Body of pancreas (tissue), 4 donors: Measurements from ENCODE around the gene AHCYL2. TPM values are rescaled to one million over a fixed set of nuclear protein-coding genes. Genes with fewer than 3 reads are reported as not detected.
"Not testable (repeated sequence)": the region's sequence is repeated elsewhere in the genome, so short reads cannot be mapped to it uniquely, and the experiment has no call there.

ENCODE experiments used
- ATAC-seq: fragments of 150-250 bp; one replicate; pipeline ENCODE4 v1.9.1; 2016
- DNase-seq, 4 donors: peaks; one replicate each; pipeline ENCODE4 v3.0.0-alpha.2; 2019
- H3K27ac ChIP-seq, 4 donors: fragments of 200-600 bp; sonication (generic); 1 replicate in 3 of 4; 2 replicates in 1 of 4; pipeline versions ENCODE4 v1.5.1 to v1.6.1; 2016 to 2019; ENCODE audit warnings: mild to moderate bottlenecking in 1 of 4, mixed read lengths in 1 of 4, moderate library complexity in 1 of 4
- H3K27me3 ChIP-seq, 2 donors: fragments of 200-600 bp; sonication (generic); one replicate each; pipeline ENCODE4 v1.6.0; 2016; ENCODE audit warnings: mild to moderate bottlenecking in 1 of 2
- H3K36me3 ChIP-seq, 2 donors: fragments of 200-600 bp; sonication (generic); replicated peaks in 1 of 2; 2 replicates each; pipeline ENCODE4 v1.5.1; 2016; ENCODE audit warnings: low read depth in 2 of 2; ENCODE audit not compliant: insufficient read depth in 1 of 2
- H3K4me1 ChIP-seq: fragments of 200-600 bp; sonication (generic); one replicate; pipeline ENCODE4 v1.6.0; 2016
- H3K4me3 ChIP-seq, 2 donors: fragments of 200-600 bp; sonication (generic); 1 replicate in 1 of 2; 2 replicates in 1 of 2; pipeline ENCODE4 v1.5.1; 2016 to 2019
- H3K9me3 ChIP-seq, 3 donors: fragments of 200-600 bp; sonication (generic); 1 replicate in 2 of 3; 2 replicates in 1 of 3; pipeline ENCODE4 v1.5.1; 2016
- POLR2A ChIP-seq, 3 donors: fragments of 450-650 bp; IDR thresholded peaks; one replicate each; pipeline ENCODE4 v1.6.1; 2016; ENCODE audit warnings: antibody characterized with exemption in 3 of 3, mild to moderate bottlenecking in 2 of 3
- WGBS, 2 donors: methylation state at CpG; one replicate each; pipeline ENCODE4 v1.1.5; 2017; 5-methylcytosine and 5-hydroxymethylcytosine counted together
- intact Hi-C: fragments of 100-400 bp; cut with DNase I; formaldehyde crosslinking; loops from one replicate; pipeline ENCODE4 v1.15.1; 2023
- total RNA-seq, 2 donors: library from RNA; depleted of rRNA; stranded (reverse); fragments of >200 nt; gene quantifications; one replicate each; pipeline ENCODE4 v1.1.0, GENCODE V29; 2016
- TF ChIP-seq, protein P1 (sequence below), 7 experiments: fragments of 450-650 bp in 4 of 7; fragments of 200-600 bp in 3 of 7; sonication (generic) in 3 of 7; IDR thresholded peaks; one replicate each; pipeline ENCODE4 v1.5.1; 2016 to 2019; ENCODE audit warnings: antibody characterized with exemption in 7 of 7

Gene AHCYL2
- total RNA-seq, 2 donors from 2014 or later: 9.3 to 51.4 TPM

DNA sequence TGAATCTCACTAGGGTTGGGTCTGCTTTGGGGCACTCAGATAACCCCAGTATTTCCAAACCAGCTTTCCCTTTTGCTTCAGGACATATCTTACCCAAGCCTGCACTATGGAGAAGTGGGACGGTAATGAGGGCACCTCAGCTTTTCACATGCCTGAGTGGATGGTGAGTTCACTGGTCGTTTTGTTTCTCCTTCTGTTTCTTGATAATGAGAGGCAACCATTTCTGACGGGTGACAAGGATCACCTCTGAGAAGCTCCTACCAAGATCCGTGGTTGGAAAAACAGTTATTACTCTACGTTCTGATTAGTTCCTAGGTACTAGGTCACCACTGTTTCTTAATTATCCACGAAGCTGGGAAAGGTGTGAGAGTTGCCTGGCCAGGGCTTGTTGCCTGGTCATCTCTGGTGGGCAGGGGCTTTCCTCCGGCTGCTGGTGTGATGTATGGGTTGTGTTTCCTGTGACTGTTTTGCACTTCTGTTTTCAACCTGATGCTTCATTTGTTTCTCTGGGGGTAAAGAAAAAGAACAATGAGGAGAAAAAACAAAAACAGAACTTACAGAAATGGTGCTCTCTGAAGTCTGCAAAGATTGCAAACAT lies 143.7 kb downstream of the AHCYL2 start:
- H3K27ac ChIP-seq: peak overlapping the region in 3 of 4 donors; percentile 4 to 62 (median 36)
- intact Hi-C loops: loop anchor here (10.0 kb wide), 1 partner anchor 106 kb away; no protein-coding TSS in a partner anchor
- TF ChIP-seq, protein P1, sequence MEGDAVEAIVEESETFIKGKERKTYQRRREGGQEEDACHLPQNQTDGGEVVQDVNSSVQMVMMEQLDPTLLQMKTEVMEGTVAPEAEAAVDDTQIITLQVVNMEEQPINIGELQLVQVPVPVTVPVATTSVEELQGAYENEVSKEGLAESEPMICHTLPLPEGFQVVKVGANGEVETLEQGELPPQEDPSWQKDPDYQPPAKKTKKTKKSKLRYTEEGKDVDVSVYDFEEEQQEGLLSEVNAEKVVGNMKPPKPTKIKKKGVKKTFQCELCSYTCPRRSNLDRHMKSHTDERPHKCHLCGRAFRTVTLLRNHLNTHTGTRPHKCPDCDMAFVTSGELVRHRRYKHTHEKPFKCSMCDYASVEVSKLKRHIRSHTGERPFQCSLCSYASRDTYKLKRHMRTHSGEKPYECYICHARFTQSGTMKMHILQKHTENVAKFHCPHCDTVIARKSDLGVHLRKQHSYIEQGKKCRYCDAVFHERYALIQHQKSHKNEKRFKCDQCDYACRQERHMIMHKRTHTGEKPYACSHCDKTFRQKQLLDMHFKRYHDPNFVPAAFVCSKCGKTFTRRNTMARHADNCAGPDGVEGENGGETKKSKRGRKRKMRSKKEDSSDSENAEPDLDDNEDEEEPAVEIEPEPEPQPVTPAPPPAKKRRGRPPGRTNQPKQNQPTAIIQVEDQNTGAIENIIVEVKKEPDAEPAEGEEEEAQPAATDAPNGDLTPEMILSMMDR (IDR thresholded peaks at IDR 0.05): no peak
- no peak for TF ChIP-seq POLR2A (IDR thresholded peaks at IDR 0.05)
- ATAC-seq: peak; percentile 6
- no peak overlapping the region for H3K4me3 ChIP-seq
- H3K9me3 ChIP-seq: no peaks in the 10 kb centered on the region
- peaks cover 16% of the 10 kb centered on the region for H3K4me1 ChIP-seq
- 43 to 62% methylated on average over 7 of the region's 7 CpGs for WGBS, 2 donors
- DNase-seq: no peak
- no peaks in the 10 kb centered on the region for H3K36me3 ChIP-seq
- no peaks in the 10 kb centered on the region for H3K27me3 ChIP-seq

DNA sequence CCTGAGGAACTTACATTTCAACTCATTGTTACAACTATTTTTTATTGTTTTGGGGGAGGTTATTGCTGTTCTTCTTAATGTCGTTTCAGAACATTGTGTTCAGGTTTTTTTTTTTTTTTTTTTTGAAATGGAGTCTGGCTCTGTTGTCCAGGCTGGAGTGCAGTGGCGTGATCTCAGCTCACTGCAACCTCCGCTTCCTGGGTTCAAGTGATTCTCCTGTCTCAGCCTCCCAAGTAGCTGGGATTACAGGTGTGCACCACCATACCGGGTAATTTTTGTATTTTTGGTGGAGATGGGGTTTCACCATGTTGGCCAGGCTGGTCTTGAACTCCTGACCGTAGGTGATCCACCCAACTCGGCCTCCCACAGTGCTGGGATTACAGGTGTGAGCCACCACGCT lies 144.6 kb downstream of the AHCYL2 start:
- 93 to 94% methylated on average over 7 of the region's 7 CpGs for WGBS, 2 donors
- intact Hi-C loops: loop anchor here (10.0 kb wide), 1 partner anchor 105 kb away; no protein-coding TSS in a partner anchor
- not testable (repeated sequence) for H3K4me3 ChIP-seq, H3K27me3 ChIP-seq, DNase-seq, H3K27ac ChIP-seq, H3K9me3 ChIP-seq, ATAC-seq, H3K36me3 ChIP-seq
- peaks cover 17% of the 10 kb centered on the region for H3K4me1 ChIP-seq

DNA sequence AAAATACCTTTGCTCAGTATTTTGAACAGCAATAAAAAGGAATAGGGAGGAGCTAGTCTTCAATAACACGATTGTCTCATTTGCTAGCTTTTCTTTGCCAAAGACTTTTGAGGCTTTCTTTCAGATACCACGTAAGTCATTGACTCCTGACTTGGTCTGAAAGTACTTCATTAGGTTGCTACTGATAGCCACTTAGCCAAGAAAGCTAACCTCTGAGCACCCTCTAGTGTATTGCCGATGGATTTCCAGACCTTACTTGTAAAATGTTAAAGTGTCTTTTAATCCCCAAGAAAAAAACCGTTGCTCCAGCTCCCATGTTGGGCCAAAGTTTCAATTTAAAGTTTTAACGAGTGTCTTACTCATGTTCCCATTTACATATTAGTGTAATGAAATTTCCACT lies 146.0 kb downstream of the AHCYL2 start:
- Histone ChIP-seq H3K27ac (no peak overlapping the region), H3K9me3 (no peaks in the 10 kb centered on the region), H3K27me3 (no peaks in the 10 kb centered on the region), H3K4me1 (peaks cover 29% of the 10 kb centered on the region), H3K4me3 (no peak overlapping the region), H3K36me3 (no peaks in the 10 kb centered on the region)
- TF ChIP-seq, protein P1 (IDR thresholded peaks at IDR 0.05): no peak
- TF ChIP-seq POLR2A (IDR thresholded peaks at IDR 0.05): no peak
- ATAC-seq (no peak), DNase-seq (no peak)
- intact Hi-C loops: no loop called here
- WGBS, 2 donors: 67 to 74% methylated on average over 5 of the region's 5 CpGs

DNA sequence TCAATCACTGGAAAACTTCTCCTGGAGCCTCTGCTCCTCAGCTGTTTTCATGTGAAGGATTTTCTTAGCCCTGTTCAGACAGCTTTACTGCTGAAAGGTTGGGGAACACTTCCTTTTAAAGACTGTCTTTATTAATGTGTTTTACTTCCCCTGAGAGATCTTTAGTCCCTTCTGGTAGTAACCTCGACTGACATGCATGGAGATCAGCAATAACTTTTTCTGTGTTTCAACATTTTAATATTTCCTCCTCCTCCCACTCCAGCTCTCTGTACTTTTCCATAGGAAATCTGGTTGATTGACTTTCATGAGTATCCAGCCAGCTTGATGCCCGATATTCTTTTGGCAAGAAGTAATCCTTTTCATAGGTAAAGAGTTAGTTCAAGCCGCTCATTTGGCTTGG lies 146.7 kb downstream of the AHCYL2 start:
- intact Hi-C loops: no loop called here
- WGBS, 2 donors: 56 to 71% methylated on average over 3 of the region's 3 CpGs
- Histone ChIP-seq H3K9me3 (no peaks in the 10 kb centered on the region), H3K27me3 (no peaks in the 10 kb centered on the region), H3K36me3 (no peaks in the 10 kb centered on the region), H3K27ac (no peak overlapping the region), H3K4me1 (peaks cover 36% of the 10 kb centered on the region), H3K4me3 (no peak overlapping the region)
- ATAC-seq: no peak
- DNase-seq: no peak
- no peak for TF ChIP-seq POLR2A (IDR thresholded peaks at IDR 0.05)
- TF ChIP-seq, protein P1 (IDR thresholded peaks at IDR 0.05): no peak

DNA sequence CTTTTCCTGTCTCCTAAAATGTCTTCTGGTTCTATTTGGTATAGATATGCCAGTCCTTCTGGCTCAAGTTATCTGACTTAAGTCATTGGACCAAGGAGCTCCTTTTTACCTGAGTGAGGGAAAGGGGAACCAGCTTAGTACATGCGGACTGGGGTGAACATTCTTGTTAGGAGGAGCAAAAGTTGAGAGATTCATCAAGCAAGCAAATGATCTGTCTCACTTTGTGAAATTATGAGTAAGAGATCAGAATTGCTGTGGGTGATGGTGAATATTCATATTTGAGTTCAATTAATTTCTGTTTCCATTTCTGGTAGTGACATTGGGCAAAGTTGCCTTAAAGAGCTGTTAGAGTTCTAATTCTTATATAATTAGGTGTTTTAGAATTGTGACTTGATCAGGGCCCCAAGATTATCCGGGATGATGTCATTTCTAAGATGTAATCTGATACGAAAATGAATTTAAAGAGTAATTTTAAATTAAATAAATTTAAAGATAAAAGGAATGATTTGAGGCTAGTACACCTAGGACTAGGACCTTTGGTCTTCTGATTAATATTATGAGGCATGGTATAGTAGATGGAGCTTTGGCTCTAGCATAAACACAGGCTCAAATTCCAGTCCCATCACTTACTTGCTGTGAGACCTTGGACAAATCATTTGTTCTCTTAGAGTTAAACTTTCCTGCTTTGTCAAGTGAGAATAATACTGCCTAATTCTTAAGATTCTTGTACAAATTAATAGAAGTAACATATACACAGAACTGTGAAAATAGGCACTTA lies 149.0 kb downstream of the AHCYL2 start:
- Histone ChIP-seq H3K36me3 (no peaks in the 10 kb centered on the region), H3K27me3 (no peaks in the 10 kb centered on the region), H3K4me1 (peaks cover 21% of the 10 kb centered on the region), H3K9me3 (no peaks in the 10 kb centered on the region), H3K4me3 (no peak overlapping the region), H3K27ac (no peak overlapping the region)
- 91 to 92% methylated on average over 3 of the region's 3 CpGs for WGBS, 2 donors
- ATAC-seq: no peak
- no peak for TF ChIP-seq POLR2A (IDR thresholded peaks at IDR 0.05)
- TF ChIP-seq, protein P1 (IDR thresholded peaks at IDR 0.05): no peak
- DNase-seq: no peak
- intact Hi-C loops: no loop called here
